Neural progenitor cell (in vitro differentiated cells): ENCODE results near the gene CTIF.

Source experiments
- EZH2 ChIP-seq: fragments of 200-600 bp; sonication (generic); IDR thresholded peaks from 2 replicates; pipeline ENCODE4 v1.6.1; 2017; ENCODE audit warnings: antibody characterized with exemption, mild to moderate bottlenecking, moderate library complexity
- EZH2phosphoT487 ChIP-seq: fragments of 200-600 bp; sonication (generic); IDR thresholded peaks from 2 replicates; pipeline ENCODE4 v1.6.1; 2017; ENCODE audit warnings: antibody characterized with exemption
- TF ChIP-seq, protein P1 (sequence below): fragments of 200-600 bp; sonication (generic); IDR thresholded peaks from 2 replicates; pipeline ENCODE4 v1.5.1; 2017; ENCODE audit warnings: antibody characterized with exemption, mild to moderate bottlenecking

DNA sequence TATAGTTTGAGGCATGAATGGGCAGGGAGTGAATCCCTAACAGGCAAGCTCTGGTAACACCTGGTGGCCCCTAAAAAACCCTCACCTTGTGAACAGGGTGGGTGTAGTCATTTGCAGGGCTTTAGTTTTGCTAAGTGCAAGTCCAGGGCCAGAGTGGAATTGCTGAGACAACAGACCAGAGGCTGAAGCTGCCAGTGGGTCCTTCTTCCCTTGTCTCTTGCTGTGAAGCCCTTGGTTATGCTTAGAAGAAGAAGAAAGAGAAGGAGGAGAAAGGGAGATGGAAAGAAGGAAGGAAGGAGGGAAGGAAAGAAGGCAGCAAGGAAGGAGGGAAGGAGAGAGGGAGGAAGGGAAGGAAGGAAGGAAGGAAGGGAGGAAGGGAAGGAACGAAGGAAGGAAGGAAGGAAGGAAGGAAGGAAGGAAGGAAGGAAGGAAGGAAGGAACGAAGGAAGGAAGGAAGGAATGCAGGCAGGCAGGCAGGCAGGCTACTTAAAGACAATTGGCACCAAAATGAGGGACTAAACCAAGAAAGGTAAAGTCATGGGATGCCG, 366.1 kb downstream of the CTIF start:
- TF ChIP-seq, protein P1, sequence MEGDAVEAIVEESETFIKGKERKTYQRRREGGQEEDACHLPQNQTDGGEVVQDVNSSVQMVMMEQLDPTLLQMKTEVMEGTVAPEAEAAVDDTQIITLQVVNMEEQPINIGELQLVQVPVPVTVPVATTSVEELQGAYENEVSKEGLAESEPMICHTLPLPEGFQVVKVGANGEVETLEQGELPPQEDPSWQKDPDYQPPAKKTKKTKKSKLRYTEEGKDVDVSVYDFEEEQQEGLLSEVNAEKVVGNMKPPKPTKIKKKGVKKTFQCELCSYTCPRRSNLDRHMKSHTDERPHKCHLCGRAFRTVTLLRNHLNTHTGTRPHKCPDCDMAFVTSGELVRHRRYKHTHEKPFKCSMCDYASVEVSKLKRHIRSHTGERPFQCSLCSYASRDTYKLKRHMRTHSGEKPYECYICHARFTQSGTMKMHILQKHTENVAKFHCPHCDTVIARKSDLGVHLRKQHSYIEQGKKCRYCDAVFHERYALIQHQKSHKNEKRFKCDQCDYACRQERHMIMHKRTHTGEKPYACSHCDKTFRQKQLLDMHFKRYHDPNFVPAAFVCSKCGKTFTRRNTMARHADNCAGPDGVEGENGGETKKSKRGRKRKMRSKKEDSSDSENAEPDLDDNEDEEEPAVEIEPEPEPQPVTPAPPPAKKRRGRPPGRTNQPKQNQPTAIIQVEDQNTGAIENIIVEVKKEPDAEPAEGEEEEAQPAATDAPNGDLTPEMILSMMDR, result no peak
- TF ChIP-seq EZH2, result no peak
- no peak for TF ChIP-seq EZH2phosphoT487
